ENCODE data around the gene GAA. TPM values are rescaled to one million over a fixed set of nuclear protein-coding genes. Genes with fewer than 3 reads are reported as not detected.
A peak's percentile ranks its signal among the peaks of the same experiment; 100 is the strongest.

Gene GAA
- total RNA-seq, 1 donor = 76.7 TPM

- no peak overlapping the region for H3K4me2 ChIP-seq (ENCODE audit: insufficient read depth, low read length)
- TF ChIP-seq CTCF (IDR thresholded peaks at IDR 0.05; ENCODE audit: extremely low read depth, low read depth, low read length) = no peak
- H3K4me1 ChIP-seq (ENCODE audit: insufficient read depth, low read length) = no peaks in the 10 kb centered on the region
- H3K27me3 ChIP-seq (ENCODE audit: insufficient read depth, low read length) = no peaks in the 10 kb centered on the region
- H2AFZ ChIP-seq (ENCODE audit: low read length) = no peak overlapping the region
- no peak overlapping the region for H3K27ac ChIP-seq (ENCODE audit: low read depth, low read length)
- H3K79me2 ChIP-seq (ENCODE audit: insufficient read depth, low read length) = no peaks in the 10 kb centered on the region
- H3K9me3 ChIP-seq (ENCODE audit: low read depth, low read length) = no peaks in the 10 kb centered on the region
- H3K36me3 ChIP-seq (ENCODE audit: insufficient read depth, low read length) = no peaks in the 10 kb centered on the region
- DNase-seq (ENCODE audit: insufficient read length, low spot score, missing footprints) = peak; percentile 83
- no peaks in the 10 kb centered on the region for H4K20me1 ChIP-seq (ENCODE audit: insufficient read depth, low read length)
- no peak overlapping the region for H3K4me3 ChIP-seq (ENCODE audit: insufficient read depth, low read length)
Observed at GRCh38 chr17:80109066-80109660, 7.8 kb downstream of the GAA start.

DNA sequence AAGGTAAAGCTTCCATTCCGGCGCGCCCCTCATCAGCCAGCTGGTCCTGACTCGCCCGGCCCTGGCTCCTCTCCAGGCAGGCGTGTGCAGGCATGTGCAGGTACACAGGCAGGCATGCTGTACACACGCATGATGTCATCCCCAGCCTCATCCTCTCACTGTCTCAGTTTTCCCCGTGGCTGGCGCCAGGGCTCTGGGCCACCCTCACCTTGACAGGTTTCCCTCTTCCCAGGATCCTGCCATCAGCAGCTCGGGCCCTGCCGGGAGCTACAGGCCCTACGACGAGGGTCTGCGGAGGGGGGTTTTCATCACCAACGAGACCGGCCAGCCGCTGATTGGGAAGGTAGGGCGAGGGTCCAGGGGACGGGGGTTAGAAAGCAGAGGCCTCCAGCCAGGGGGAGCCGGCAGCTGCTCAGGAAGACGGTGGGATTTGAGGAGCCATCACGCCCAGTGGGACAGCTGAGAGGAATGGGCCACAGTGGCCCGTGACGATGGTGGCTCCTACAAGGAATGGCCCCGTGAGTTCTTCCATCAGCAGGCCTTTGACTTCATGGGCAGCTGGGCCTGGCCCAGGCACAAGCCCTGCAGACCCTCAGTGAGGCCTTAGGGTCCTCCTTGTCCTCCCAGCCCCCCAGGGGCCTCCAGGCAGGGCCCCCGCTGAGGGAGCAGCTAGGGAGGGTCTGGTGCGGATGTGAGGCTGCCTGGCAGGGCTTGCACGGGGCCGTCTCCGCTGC, 8.5 kb downstream of the GAA start:
- no peaks in the 10 kb centered on the region for H4K20me1 ChIP-seq (ENCODE audit: insufficient read depth, low read length)
- H3K4me1 ChIP-seq (ENCODE audit: insufficient read depth, low read length) = no peaks in the 10 kb centered on the region
- H3K27me3 ChIP-seq (ENCODE audit: insufficient read depth, low read length) = no peaks in the 10 kb centered on the region
- no peaks in the 10 kb centered on the region for H3K79me2 ChIP-seq (ENCODE audit: insufficient read depth, low read length)
- no peaks in the 10 kb centered on the region for H3K9me3 ChIP-seq (ENCODE audit: low read depth, low read length)
- DNase-seq (ENCODE audit: insufficient read length, low spot score, missing footprints) = peak; percentile 73
- H2AFZ ChIP-seq (ENCODE audit: low read length) = no peak overlapping the region
- no peak overlapping the region for H3K27ac ChIP-seq (ENCODE audit: low read depth, low read length)
- no peaks in the 10 kb centered on the region for H3K36me3 ChIP-seq (ENCODE audit: insufficient read depth, low read length)
- H3K4me2 ChIP-seq (ENCODE audit: insufficient read depth, low read length) = no peak overlapping the region
- no peak for TF ChIP-seq CTCF (IDR thresholded peaks at IDR 0.05; ENCODE audit: extremely low read depth, low read depth, low read length)
- H3K4me3 ChIP-seq (ENCODE audit: insufficient read depth, low read length) = no peak overlapping the region

GRCh38 chr17:80110447-80110812, 9.0 kb downstream of the GAA start:
- no peak overlapping the region for H3K27ac ChIP-seq (ENCODE audit: low read depth, low read length)
- no peaks in the 10 kb centered on the region for H3K27me3 ChIP-seq (ENCODE audit: insufficient read depth, low read length)
- H3K9me3 ChIP-seq (ENCODE audit: low read depth, low read length) = no peaks in the 10 kb centered on the region
- no peaks in the 10 kb centered on the region for H3K4me1 ChIP-seq (ENCODE audit: insufficient read depth, low read length)
- no peak overlapping the region for H3K4me3 ChIP-seq (ENCODE audit: insufficient read depth, low read length)
- peak; percentile 58 for DNase-seq (ENCODE audit: insufficient read length, low spot score, missing footprints)
- no peaks in the 10 kb centered on the region for H3K79me2 ChIP-seq (ENCODE audit: insufficient read depth, low read length)
- TF ChIP-seq CTCF (IDR thresholded peaks at IDR 0.05; ENCODE audit: extremely low read depth, low read depth, low read length) = no peak
- no peak overlapping the region for H2AFZ ChIP-seq (ENCODE audit: low read length)
- no peaks in the 10 kb centered on the region for H3K36me3 ChIP-seq (ENCODE audit: insufficient read depth, low read length)
- H4K20me1 ChIP-seq (ENCODE audit: insufficient read depth, low read length) = no peaks in the 10 kb centered on the region
- H3K4me2 ChIP-seq (ENCODE audit: insufficient read depth, low read length) = no peak overlapping the region

GRCh38 chr17:80110927-80111701, 9.7 kb downstream of the GAA start:
- no peaks in the 10 kb centered on the region for H3K27me3 ChIP-seq (ENCODE audit: insufficient read depth, low read length)
- H2AFZ ChIP-seq (ENCODE audit: low read length) = no peak overlapping the region
- TF ChIP-seq CTCF (IDR thresholded peaks at IDR 0.05; ENCODE audit: extremely low read depth, low read depth, low read length) = no peak

More at GRCh38 chr17:80110927-80111701, 9.7 kb downstream of the GAA start:
- DNase-seq (ENCODE audit: insufficient read length, low spot score, missing footprints) = peak; percentile 55
- Histone ChIP-seq H3K79me2 (ENCODE audit: insufficient read depth, low read length) (no peaks in the 10 kb centered on the region), H3K9me3 (ENCODE audit: low read depth, low read length) (no peaks in the 10 kb centered on the region), H4K20me1 (ENCODE audit: insufficient read depth, low read length) (no peaks in the 10 kb centered on the region), H3K4me3 (ENCODE audit: insufficient read depth, low read length) (no peak overlapping the region), H3K4me1 (ENCODE audit: insufficient read depth, low read length) (no peaks in the 10 kb centered on the region), H3K36me3 (ENCODE audit: insufficient read depth, low read length) (no peaks in the 10 kb centered on the region), H3K27ac (ENCODE audit: low read depth, low read length) (no peak overlapping the region), H3K4me2 (ENCODE audit: insufficient read depth, low read length) (no peak overlapping the region)
